ENCODE measurements around the gene PAPPA. TPM values are rescaled to one million over a fixed set of nuclear protein-coding genes. Genes with fewer than 3 reads are reported as not detected.

The PAPPA gene
- total RNA-seq, 1 experiment from 2014 or later: 0.05 TPM

DNA sequence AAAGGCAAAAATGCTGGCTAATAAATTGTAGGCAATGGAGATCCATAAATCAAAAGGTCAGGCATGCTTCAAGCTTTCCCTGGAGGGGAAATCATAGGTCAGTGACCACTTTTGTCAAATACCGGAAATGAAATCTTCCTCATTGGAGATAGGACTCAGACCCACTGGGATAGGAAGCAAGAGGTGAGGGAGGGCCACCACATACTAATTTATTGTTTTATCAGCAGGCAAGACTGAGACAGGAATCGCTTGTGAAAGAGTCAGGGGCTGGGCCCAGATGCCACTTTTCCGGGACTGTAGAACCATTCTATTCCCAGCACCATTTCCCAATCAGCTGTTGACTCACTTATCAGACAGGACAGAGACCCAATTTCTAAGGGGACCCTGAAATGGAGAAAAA is 277.3 kb downstream of the PAPPA start (continued):
- TF ChIP-seq, protein P1, sequence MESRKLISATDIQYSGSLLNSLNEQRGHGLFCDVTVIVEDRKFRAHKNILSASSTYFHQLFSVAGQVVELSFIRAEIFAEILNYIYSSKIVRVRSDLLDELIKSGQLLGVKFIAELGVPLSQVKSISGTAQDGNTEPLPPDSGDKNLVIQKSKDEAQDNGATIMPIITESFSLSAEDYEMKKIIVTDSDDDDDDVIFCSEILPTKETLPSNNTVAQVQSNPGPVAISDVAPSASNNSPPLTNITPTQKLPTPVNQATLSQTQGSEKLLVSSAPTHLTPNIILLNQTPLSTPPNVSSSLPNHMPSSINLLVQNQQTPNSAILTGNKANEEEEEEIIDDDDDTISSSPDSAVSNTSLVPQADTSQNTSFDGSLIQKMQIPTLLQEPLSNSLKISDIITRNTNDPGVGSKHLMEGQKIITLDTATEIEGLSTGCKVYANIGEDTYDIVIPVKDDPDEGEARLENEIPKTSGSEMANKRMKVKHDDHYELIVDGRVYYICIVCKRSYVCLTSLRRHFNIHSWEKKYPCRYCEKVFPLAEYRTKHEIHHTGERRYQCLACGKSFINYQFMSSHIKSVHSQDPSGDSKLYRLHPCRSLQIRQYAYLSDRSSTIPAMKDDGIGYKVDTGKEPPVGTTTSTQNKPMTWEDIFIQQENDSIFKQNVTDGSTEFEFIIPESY (IDR thresholded peaks at IDR 0.05; ENCODE audit: extremely low read depth, insufficient replicate concordance, low read length): no peak
- TF ChIP-seq JUND (IDR thresholded peaks at IDR 0.05) (no peak), SRF (IDR thresholded peaks at IDR 0.05; ENCODE audit: low read depth) (no peak), CEBPB (IDR thresholded peaks at IDR 0.05; ENCODE audit: low read depth) (no peak), ZNF274 (IDR thresholded peaks at IDR 0.05; ENCODE audit: low read depth, low read length) (no peak), EZH2 (IDR thresholded peaks at IDR 0.05) (no peak), ZFX (IDR thresholded peaks at IDR 0.05) (no peak), POLR2AphosphoS5 (IDR thresholded peaks at IDR 0.05; ENCODE audit: low read depth, low read length) (no peak)
- TF ChIP-seq, protein P2, sequence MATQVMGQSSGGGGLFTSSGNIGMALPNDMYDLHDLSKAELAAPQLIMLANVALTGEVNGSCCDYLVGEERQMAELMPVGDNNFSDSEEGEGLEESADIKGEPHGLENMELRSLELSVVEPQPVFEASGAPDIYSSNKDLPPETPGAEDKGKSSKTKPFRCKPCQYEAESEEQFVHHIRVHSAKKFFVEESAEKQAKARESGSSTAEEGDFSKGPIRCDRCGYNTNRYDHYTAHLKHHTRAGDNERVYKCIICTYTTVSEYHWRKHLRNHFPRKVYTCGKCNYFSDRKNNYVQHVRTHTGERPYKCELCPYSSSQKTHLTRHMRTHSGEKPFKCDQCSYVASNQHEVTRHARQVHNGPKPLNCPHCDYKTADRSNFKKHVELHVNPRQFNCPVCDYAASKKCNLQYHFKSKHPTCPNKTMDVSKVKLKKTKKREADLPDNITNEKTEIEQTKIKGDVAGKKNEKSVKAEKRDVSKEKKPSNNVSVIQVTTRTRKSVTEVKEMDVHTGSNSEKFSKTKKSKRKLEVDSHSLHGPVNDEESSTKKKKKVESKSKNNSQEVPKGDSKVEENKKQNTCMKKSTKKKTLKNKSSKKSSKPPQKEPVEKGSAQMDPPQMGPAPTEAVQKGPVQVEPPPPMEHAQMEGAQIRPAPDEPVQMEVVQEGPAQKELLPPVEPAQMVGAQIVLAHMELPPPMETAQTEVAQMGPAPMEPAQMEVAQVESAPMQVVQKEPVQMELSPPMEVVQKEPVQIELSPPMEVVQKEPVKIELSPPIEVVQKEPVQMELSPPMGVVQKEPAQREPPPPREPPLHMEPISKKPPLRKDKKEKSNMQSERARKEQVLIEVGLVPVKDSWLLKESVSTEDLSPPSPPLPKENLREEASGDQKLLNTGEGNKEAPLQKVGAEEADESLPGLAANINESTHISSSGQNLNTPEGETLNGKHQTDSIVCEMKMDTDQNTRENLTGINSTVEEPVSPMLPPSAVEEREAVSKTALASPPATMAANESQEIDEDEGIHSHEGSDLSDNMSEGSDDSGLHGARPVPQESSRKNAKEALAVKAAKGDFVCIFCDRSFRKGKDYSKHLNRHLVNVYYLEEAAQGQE (IDR thresholded peaks at IDR 0.05; ENCODE audit: low read depth): no peak
- TF ChIP-seq, protein P3, sequence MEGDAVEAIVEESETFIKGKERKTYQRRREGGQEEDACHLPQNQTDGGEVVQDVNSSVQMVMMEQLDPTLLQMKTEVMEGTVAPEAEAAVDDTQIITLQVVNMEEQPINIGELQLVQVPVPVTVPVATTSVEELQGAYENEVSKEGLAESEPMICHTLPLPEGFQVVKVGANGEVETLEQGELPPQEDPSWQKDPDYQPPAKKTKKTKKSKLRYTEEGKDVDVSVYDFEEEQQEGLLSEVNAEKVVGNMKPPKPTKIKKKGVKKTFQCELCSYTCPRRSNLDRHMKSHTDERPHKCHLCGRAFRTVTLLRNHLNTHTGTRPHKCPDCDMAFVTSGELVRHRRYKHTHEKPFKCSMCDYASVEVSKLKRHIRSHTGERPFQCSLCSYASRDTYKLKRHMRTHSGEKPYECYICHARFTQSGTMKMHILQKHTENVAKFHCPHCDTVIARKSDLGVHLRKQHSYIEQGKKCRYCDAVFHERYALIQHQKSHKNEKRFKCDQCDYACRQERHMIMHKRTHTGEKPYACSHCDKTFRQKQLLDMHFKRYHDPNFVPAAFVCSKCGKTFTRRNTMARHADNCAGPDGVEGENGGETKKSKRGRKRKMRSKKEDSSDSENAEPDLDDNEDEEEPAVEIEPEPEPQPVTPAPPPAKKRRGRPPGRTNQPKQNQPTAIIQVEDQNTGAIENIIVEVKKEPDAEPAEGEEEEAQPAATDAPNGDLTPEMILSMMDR (IDR thresholded peaks at IDR 0.05 in 2 of 3, conservative IDR thresholded peaks at IDR 0.05 in 1 of 3; ENCODE audit: borderline replicate concordance in 1 of 3, insufficient read depth in 1 of 3, low read depth in 2 of 3, low read length in 2 of 3): no peak
